HG02852 (cell line): ENCODE data around the gene PRSS8.
"Not testable (repeated sequence)": the region's sequence is repeated elsewhere in the genome, so short reads cannot be mapped to it uniquely, and the experiment has no call there.

Experiments used
- ATAC-seq: cut with Tn5 transposase; IDR thresholded peaks from one replicate; pipeline ENCODE4 v1.9.1; 2021; ENCODE audit warnings: mild to moderate bottlenecking, moderate library complexity; ENCODE audit not compliant: unreplicated experiment

Gene PRSS8

DNA sequence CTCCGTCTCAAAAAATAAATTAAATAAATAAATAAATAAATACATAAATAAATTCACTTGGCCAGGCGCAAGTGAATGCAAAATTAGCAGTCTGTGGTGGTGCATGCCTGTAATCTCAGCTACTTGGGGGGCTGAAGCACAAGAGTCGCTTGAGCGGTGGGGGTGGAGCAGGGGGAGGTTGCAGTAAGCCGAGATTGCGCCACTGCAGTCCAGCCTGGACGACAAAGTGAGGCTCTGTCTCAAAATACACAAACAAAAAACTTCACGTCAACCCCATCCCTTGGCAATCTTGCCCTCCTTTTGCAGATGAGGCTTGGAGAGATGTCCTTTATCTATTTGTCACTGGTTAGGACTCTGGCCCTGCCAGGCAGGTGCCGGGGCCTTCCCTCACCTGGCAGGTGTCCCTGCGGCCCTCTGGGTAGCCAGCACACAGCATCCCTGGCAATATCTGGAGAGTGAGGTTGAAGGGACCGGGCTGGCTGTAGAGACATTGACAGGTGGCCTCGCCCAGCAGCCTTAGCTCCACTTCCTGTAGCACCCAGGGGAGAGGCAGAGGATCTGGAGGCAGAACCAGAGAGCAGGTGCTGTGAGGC is 10.0 kb upstream of the PRSS8 start:
- no peak for ATAC-seq

DNA sequence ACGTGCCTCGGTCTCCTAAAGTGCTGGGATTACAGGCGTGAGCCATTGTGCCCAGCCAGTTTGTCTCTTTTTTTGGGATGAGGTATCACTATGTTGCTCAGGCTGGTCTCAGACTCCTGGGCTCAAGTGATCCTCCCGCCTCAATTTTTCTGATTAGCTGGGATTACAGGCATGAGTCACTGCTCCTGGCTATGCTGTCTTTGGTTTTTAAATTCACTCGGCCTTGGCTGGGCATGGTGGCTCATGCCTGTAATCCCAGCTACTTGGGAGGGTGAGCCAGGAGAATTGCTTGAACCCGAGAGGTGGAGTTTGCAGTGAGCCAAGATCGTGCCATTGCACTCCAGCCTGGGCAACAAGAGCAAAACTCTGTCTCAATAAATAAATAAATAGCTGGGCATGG is 8.9 kb upstream of the PRSS8 start:
- not testable (repeated sequence) for ATAC-seq

DNA sequence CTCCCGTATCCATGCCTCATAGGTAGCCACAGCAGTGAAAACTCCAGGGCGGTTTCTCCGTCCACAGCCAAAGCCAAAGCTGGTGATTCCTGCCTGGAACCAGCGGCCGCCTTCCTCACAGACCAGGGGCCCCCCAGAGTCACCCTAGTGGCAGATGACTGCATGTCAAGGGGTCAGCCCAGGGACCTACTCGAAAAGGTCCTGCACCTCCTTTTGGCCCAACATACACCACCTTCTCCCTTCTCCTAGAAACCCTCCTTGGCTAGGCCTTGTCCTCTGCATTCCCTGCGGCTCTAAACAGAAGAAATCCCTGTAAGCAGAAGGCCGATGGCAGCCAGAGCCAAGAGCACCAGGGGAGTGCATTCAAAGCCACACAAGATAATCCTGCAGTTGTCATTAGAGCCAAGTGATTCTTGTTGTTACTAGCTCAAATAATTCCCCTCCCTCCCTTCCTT is 8.2 kb upstream of the PRSS8 start:
- ATAC-seq = no peak

DNA sequence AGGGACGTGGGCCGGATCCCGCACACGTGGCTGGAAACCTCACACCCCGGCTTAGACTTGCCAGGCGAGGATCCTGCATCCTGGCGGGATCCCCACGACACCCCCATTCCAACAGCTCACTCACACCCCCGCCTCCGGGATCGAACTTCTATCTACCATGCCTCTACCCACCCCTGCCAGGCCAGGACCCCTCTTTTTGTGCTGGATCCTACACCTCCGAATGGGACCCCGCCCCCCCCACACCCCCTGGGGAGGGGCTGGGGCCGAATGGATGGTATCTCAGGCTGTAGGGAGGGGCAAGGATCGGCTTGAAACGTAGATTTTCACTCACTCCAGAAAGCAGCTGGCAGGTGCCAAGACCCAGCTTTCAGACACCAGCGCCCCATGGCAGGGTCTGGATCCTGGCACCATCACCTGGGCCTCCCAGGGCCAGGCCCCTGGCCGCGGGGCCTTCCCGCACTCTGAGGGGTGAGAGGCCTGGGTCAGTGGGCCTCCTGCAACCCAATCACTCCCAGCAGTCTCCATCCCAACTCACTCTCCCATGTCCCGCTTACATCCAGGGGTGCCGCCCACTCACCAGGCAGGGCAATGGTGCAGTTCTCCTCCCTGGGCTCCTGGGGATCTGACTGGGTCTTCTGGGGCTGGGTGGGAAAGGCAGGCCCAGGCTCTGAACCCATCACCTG is 7.6 kb upstream of the PRSS8 start:
- ATAC-seq = no peak

DNA sequence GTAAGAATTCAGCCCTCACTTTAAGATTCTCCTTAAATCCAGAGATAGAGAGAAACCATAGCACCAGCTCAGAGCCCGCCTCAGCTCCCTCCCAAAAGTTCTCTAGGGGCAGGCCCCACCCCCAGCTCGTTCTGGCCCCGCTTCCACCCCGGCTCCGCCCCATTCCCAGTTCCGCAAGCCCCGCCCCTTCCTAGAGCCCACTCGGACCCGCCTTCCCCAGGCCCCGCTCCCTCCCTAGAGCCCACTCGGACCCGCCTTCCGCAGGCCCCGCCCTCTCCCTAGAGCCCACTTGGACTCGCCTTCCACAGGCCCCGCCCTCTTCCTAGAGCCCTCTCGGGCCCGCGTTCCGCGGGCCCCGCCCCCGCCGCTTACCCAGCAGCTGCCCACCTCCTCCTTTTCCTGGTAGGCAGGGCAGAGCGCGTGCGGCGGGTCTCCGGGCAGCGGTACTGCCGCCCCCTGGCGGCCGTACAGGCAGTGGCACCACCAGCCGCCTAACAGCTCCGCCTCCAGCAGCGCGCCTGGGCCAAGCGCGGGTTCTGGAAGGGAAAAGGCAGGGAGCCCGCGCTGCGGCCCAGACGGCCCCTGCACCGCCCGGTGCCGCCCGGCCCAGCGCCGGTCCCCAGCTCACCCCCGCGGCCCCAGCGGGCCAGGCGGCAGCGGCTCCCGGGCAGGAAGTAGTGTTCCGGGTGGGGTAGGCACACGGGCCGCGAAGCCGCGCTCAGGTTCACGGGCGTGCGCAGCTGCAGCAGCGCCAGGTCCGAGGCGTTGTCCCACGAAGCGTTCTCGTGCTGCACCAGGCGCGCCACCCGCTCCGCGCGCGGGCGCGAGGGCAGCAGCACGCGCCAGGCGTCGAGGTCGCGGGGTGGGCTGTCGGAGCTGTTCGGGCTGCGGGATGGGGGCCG is 6.8 kb upstream of the PRSS8 start:
- peak; percentile 85 for ATAC-seq

DNA sequence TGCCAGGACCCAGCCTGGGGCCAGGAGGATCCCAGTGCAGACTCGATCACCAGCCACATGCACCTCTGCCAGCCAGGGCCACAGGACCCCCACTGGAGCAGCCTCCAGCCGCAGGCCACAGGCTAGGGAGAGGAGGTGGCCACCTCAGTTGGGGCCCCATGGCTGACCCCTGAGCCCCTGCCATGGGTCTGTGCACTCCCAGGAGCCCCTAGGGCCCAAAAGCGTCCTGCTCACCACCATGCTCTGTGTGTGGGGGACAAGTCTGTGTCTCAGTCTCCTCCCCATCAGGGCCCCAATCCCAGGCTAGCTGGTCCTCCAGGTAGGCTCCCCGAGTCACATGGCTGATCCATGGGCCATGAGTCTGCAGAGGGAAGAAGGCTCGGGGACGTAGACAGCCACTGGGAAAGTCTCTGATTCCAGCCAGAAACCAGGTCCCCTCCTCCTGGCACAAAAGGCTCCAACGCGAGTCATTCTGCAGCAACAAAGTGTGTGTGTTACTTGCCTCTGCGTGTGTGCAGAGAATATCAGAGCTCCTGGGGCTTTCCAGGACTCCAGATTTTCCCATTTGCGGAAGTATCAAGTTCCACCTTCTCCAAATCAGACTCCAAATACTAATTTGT is 6.1 kb upstream of the PRSS8 start:
- peak; percentile 10 for ATAC-seq

DNA sequence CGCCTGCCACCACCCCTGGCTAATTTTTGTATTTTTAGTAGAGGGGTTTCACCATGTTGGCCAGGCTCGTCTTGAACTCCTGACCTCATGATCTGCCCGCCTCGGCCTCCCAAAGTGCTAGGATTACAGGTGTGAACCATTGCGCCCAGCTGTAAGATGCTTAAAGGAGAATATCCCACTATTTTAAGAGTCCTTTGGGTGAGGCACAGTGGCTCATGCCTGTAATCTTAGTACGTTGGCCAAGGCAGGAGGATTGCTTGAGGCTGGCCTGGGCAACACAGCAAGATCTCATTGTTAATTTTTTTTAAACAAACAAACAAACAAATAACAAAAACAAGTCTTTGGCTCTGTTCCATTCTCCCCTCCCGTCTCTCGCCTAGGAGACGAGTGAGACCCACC is 5.5 kb upstream of the PRSS8 start:
- not testable (repeated sequence) for ATAC-seq

DNA sequence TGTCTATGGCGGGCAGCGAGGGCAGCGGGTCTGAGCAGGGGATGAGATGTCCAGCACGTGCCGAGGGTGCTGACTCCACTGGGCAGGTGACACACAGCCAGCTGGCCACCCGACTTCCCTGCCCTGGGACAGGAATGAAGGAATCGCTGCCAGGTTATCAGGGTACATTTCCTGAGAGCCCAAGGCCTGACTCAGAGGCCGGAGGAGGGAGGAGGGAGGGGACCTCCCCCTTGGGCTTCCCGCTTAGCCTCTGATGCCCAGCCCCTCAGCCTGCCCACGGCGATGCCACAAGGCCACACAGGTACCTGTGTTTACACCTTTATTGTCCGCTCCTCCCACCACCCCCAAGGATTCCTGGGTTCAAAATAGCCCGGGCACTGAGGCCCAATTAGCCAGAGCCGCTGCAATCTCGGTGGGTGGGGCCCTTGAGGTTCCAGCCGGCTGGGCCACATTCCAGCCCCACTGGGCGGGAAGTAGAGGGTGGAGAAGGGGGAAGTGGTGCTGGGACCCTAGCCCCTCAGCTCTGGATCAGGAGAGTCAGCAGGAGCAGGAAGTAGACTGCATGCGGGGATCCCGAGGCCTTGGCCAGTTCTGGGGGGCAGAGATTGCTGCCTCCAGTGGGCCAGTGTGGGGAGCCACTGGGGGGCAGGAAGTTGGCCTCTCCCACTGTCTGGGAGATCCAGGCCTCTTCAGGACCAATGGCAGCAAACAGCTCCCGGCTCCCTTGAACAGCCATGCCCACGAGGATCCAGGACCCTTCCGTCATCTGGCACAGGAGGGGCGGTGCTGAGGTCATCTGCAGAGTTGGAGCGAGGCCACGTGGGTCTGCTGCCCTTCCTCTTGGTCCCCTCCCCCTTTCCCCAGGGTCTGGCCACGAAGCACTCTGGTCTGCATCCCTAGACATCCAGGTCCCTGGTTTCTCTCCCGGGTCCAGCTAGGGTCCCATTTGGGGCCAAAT is 3.4 kb upstream of the PRSS8 start:
- ATAC-seq = no peak

DNA sequence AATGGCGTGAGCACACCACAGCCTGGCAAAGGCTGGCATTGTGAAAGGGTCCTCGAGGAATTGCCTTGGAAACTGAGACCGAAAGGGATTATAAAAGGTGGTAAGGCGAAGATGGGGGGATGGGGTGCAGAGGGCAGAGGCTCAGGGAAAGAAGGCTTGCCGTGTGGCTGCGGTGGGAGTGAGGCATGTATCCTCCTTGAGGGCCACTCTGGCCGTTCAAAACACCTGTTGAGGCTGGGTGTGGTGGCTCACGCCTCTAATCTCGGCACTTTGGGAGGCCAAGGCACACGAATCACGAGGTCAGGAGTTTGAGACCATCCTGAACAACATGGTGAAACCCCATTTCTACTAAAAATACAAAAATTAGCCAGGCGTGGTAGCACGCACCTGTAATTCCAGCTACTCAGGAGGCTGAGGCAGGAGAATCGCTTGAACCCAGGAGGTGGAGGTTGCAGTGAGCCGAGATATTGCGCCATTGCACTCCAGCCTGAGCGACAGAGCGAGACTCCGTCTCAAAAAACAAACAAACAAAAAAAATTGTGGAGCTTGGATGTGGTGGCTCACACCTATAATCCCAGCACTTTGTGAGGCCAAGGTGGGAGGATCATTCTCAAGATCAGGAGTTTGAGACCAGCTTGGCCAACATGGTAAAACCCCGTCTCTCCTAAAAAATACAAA is 1.4 kb upstream of the PRSS8 start:
- not testable (repeated sequence) for ATAC-seq

DNA sequence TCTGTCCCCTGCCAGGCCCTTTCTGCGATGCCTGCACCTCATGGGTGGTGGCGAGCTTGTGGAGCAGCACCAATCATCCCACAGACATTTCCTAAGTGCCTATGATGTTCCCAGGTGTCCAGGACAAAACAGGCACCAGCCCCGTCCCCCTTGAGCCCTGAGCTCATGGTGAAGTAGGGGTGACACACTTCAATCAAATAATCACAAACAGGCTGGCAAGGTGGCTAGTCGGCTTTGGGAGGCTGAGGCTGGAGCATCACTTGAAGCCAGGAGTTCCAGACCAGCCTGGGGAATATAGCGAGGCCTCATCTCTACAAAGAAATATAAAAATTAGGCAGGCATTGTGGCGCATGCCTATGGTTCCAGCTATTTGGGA is 748 bp upstream of the PRSS8 start:
- no peak for ATAC-seq

DNA sequence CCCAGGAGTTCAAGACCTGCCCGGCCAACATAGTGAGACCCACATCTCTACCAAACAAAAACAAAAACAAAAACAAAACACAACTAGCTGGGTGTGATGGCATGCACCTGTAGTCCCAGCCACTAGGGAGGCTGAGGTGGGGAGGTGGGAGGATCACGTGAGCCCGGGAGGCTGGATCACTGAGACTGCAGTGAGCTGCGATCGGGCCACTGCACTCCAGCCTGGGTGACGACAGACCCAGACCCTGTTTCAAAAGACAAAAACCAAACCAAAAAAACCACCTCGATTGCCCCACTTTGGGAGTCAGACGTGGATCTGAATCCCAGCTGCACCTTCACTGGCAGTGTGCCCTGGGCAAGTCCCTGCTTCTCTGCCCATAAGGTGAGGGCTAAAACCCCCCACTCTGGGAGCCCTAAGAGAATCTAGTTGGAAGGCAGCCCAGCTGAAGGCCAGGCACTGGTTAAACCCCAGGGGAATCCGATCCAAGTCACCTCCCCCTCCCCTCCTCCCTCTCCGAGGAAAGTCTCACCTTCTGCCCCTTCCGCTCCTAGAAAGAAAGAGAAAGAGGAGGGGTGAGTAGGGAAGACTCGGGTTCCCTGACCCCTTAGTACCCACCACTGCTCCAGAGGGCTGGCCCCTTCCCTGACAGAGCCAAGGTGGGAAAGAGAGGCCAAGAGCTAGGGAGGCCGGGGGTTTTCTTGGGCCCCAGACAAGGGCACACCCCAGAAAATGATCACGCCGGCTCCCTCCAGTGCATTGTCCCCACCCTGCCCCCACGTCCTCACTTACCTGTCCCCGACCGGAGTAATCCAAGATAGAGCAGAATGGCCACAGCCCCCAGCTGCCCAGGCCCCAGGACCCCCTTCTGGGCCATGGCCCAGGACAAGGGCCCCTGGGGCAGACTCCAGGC is 647 bp downstream of the PRSS8 start:
- ATAC-seq = no peak

DNA sequence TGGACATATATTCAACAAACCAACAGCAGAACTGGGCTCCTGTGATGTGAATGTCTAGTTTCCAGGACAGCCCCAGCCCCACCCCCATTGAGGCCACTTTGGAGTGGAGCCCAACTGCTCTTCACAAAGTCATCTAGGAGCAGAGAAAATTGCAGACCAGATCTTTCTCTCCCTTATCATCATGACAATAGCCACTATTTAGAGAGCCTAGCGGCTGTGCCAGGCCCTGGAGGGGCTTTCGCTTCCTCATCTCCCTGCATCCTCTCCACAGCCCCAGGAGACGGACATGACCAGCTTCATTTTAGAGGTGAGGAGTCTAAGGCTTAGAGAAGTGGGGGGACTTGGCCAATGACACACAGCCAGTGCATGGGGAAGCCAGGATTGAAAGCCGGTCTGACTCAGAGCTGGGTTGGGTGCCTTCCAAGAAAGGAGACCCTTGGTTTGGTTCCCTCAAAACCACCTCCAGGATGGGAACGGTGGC is 1.4 kb downstream of the PRSS8 start:
- no peak for ATAC-seq

DNA sequence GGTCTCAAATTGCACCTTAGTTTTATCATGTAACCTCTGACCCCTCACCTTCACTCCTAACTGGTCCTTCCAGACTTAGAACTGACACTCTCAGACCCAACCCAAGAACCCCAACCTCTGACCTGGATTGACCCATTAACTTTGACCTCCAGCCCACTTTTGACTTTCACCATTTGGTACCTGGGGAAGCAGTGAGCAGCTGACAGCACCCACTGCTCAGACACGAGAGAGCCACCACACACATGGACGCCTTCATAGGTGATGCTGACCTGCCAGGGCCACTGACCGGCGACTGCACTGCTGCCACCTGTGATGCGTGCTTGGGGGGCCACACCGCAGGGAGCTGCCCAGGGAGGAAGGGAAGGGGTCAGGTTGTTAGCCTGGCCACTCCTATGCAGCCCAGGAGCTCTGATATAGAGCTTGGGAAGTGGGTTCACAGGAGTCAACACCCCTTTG is 2.5 kb downstream of the PRSS8 start:
- ATAC-seq = no peak

DNA sequence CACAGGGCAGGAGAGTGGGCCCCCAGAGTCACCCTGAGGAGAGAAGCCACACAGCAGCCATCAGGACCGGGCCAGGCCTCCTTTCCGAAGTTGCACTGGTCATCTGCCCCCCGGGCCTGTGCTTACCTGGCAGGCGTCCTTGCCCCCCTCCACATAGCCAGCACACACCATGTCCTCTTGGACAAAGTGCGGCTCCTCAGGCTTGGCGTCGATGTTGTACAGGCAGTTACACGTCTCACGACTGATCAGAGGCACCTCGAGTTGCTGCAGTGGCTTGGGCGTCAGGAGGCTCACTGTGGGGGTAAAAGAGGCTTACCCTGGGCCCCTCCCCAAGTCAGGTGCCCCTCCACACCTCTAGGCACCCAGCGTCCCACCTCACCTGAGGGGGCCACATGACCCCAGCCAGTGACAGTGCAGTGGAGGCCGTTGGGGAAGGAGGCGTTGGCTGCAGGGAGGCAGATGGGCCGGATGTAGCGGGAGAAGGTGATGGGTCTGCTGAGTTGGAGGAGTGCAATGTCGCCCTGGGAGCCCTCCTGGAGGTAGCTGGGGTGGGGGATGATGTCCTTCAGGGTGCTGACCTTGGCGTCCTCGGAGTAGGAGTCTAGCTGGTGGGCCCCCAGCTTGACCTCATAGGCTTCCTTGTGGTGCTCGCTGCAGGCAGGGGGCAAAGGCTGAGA is 3.1 kb downstream of the PRSS8 start:
- ATAC-seq = no peak

DNA sequence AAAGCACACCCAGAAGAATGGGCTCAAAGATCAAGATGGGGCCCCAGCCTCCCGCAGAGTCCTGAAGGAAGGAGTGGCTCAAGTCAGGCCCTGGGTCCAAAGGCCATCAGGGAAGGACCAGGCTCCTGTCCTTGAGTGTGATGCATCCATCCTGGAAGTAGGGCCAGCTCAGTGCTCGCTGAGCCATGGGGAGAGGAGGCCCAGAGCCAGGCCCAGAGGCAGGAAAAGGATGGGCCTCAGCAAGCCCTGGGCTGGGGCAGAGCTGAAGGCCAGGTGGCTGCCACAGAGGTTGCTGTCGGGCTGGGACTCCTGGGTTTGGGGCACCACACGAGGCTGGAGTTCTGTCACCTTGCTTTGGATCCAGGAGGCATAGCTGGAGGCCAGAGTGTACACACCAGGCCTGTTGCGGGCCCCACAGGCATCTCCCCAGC is 3.7 kb downstream of the PRSS8 start:
- ATAC-seq = no peak

DNA sequence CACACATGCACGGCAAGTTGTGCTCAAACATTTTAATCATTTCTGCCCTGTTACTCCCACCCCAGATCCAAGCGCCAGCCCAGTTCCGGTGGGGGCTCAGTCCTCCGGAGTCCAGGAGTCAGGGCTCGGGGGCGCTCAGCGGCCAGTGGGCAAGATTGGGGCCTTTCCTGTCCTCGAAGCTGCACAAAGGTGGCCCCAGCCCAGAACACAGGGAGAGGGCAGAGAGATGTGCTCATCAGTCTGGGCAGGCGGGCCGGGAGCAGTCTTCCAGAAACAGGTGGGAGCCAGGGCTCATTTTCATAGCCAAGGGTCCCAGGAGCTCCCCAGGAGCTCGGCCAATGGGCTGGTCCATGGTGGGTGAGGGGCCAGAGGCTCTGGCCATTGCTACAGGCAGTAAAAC is 4.1 kb downstream of the PRSS8 start:
- no peak for ATAC-seq

DNA sequence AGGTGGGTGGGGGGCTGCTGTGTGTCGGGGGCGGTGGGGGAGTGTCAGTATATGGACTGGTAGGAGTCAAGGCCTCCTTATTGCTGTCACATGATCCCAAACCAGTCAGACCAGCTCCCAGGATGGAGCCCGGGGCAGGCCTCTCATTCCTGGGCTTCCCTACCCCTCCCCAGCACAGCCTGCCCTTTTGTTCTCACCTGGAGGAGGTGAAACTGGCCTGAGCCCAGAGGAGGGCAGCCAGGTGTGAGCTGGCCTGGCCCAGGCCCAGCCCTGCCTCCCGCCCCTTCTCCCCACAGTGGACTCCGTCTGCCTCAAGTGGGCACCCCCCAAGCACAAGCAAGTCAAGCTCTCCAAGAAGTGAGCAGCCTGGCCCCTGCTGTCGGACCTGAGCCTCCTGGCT is 4.6 kb downstream of the PRSS8 start:
- ATAC-seq = no peak

DNA sequence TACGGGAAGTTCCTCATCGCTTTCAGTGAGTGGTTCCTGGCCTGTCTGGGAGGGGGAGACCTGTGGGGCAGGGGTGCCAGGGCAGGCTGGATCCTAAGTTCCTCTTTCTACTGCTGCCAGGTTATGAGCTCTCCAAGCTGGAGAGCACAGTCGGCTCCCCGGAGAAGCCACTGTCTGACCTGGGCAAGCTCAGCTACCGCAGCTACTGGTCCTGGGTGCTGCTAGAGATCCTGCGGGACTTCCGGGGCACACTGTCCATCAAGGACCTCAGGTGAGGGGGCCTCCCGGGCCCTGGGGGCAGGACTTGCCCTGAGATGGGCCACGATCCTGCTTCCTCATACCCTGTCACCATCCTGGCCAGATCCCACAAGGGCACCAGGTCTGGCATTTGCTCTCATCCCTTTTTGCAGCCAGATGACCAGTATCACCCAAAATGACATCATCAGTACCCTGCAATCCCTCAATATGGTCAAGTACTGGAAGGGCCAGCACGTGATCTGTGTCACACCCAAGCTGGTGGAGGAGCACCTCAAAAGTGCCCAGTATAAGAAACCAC is 5.1 kb downstream of the PRSS8 start:
- ATAC-seq = no peak
